Left renal cortex interstitium (tissue), 4 donors: ENCODE measurements around the gene RAD9A. TPM values are rescaled to one million over a fixed set of nuclear protein-coding genes. Genes with fewer than 3 reads are reported as not detected.

Experiments
- DNase-seq, 4 donors: peaks; one replicate each; pipeline ENCODE4 v3.0.0-alpha.2; 2013; ENCODE audit warnings: low read depth in 4 of 4, low spot score in 2 of 4, missing footprints in 1 of 4
- polyA plus RNA-seq, 4 donors: library from polyadenylated mRNA; unstranded; fragments of 120-200 nt; gene quantifications; one replicate each; pipeline ENCODE4 v1.2.1, GENCODE V29; 2013; ENCODE audit not compliant: insufficient read length in 4 of 4

The RAD9A gene
- polyA plus RNA-seq, 4 donors, result 16.7 to 34.8 (median 28.9) TPM

DNA sequence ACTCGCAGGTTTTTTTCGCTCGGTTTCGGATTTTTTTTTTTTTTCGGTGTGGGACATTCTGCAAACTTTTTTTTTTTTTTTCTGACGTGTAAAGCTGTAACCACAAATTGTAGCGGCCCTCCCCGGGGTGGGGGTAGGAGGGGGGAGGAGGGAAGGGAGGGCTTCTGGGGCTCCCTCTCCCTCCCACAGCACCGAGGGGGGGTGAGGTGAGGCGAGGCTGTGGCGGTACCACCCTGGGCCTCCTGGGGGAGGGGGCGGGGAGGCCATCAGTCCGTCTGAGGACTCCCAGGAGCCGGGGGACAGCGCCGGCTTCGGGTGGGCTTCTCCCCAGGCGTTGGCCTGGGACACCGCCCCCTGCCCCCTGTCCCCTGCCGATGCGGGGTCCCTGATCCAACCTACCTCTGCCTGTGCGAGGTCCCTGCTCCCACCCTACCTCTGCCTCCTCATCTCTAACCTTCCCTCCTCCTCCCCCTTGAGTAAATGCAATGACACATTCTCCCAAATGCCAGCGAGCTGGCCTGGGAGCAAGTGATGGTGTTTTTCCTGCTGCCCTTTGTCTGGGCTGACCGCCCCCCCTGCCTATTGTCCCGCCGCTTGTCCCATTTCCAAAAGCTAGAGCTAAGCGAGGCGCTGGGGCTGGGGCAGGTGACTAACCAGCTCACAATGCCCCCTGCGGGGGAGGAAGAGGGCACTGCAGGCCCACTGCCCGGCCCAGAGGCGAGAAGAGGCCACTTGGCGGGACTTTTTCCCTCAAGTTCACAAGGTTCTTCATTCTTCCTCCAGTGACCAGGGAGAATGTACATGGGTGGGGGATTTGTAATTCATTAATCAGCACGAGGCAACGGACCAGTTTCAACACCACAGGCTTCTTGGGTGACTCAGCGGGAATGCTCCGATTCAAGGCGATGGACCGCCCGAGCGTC, 17.9 kb upstream of the RAD9A start:
- DNase-seq, result peak in 2 of 4 donors; percentile 61 to 67

DNA sequence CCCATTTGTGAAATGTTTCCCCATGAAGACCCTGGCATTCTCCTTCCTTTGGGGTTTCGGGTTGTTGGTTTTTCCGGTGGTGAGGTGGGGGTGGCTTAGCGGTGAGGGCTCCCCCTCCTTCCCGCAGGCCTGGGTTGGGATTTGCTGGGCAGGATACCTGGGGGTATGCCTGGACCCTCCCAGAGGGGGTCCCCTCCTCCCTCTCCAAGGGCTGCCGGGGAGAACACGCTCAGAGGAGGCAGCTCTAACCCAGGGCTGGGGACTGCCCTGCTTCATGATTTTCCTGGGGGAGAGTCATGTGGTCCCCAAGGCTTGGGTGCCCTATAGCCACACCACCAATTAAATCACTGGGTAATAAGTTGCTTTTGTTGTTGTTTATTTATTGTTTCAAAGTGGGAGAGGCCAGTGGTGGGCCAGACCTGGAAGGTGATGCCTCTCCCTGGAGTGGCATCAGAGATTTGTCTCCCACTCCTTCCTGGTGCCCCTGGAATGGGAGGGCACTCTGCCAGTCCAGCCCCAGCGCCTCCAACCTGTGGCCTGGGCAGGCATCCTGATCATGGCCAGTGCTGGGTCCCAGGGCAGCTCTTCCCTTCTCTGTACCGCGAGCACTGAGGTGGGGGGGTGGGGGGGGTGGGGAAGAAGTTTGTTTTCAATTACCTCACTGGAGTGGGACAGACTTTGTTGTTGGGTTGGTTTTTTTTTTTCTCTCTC, 17.1 kb upstream of the RAD9A start:
- DNase-seq, result no peak

DNA sequence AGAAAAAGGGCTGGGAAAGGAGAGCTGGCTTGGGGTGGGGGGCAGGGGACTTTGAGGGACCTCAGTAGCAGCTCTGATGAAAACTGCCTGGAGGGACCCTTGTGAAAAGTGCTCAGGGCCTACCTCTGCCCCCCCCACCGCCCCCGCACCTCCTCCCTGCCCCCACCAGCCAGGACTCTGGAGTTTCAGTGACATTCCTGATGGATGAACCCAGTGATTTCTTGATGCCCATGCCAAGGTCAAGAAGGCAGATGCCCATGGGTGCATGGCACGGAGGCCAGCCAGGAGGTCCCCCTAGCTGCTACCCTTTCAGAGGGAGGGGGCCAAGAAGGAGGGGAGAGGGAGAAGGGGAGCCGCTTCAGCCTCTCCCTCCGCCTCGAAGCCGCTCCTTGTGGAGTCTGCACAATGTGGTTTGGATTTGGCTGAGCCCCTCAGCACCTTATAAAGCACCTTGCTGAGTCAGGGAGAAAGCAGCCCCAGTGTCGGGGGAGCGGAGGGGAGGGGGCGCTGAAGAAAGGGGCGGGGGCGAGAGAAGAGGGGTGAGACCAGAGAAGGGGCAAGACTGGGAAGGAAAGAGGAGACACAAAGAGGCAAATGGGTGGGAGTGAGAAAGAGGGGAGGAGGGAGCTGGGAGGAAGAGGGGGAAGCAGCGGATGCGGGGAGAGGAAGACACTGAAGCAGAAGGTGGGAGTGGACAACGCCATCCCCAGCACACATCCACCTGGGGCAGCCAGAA, 16.3 kb upstream of the RAD9A start:
- DNase-seq, result no peak

DNA sequence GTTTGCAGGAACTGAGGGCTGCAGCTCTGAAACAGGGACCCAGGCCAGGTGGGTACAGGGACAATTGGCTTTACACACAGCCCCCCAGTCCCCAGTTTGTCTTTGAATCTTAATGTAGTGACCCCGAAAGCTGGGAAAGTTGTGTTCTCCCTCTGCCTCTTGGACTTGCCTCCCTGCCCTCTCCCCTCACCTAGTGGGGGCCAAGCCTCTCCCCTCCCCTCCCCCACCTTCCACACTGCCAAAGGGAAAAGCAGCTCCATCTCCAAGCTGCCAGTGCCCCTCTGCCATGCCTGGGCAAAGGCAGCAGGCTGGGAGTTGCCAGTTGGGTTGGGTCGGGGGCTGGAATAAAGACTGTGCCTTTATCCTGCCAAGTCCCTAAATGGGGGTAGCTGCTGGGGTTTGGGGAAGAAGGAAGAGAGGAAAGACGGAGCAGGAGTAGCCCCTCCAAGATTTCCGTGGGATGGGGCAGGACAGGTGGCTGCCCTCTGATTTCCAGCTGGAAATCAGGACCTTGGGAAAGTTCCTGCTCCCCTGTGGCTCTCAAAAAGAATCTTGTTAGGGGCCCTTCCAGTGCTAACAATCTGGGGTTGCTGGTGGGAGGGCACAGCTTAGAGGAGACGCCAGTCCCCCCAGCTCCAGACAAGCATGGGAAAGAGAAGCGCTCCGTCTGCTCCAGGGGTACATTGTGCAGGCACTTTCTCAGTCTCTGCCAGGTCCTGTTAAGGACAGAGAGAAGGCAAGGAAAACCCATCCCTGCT, 15.5 kb upstream of the RAD9A start:
- no peak for DNase-seq

DNA sequence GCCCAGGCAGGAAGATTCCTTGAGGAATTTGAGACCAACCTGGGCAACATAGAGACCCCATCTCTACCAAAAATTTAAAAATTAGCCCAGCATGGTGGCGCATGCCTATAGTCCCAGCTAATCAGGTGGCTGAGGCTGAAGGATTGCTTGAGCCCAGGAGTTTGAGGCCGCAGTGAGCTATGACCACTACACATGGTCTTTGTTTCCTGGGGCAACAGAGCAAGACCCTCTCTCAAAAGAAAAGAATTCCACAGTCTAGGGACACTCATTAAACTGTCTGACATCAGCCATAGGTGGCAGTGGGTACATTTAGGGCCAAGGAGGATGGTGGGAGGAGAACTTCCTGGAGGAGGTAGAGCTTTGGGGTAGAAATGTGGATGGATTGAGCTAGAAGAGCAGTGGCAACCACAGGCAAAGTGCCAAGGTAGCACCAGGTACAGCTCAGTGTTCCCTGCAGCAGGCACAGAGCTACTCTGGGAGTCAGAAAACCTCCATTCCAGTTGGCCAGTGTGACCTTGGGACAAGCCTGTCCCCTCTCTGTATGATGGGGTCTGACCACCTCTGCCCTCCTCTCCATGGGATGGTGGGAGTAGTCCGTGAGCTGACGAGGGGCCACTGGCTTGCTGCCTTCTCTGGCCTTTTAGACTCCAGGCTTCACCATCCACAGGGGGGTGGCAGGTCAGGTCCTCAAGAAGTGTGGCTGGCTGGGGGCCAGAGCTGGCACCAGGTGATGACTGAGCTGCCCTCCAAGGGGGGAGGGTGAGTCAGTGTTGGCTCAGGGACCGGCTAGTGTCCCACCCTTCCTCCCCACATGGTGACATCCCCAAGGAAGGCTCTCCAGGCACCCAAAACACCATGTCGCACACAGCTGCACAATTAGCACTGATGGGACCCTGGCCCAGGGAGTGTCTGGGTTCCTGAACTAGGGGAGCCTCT, 14.6 kb upstream of the RAD9A start:
- no peak for DNase-seq

DNA sequence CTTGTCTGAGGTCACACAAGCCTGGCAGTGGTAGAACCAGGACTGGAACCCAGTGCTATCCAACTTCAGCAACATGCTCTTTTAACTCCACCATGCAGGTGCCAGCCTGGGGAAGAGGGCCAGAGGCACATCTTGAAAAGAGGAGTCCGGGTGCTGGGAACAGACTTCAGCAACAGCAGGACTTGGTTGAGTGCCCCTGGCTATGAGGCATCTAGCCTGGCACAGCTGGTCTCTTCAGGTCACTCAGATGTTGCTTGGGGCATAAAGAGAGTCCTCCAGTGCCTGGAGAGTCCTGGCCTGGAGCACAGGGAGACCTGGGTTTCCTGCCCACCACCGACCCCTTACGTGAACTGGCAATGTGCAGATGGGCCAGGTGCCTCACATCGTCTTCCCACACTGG, 13.2 kb upstream of the RAD9A start:
- DNase-seq, result no peak

DNA sequence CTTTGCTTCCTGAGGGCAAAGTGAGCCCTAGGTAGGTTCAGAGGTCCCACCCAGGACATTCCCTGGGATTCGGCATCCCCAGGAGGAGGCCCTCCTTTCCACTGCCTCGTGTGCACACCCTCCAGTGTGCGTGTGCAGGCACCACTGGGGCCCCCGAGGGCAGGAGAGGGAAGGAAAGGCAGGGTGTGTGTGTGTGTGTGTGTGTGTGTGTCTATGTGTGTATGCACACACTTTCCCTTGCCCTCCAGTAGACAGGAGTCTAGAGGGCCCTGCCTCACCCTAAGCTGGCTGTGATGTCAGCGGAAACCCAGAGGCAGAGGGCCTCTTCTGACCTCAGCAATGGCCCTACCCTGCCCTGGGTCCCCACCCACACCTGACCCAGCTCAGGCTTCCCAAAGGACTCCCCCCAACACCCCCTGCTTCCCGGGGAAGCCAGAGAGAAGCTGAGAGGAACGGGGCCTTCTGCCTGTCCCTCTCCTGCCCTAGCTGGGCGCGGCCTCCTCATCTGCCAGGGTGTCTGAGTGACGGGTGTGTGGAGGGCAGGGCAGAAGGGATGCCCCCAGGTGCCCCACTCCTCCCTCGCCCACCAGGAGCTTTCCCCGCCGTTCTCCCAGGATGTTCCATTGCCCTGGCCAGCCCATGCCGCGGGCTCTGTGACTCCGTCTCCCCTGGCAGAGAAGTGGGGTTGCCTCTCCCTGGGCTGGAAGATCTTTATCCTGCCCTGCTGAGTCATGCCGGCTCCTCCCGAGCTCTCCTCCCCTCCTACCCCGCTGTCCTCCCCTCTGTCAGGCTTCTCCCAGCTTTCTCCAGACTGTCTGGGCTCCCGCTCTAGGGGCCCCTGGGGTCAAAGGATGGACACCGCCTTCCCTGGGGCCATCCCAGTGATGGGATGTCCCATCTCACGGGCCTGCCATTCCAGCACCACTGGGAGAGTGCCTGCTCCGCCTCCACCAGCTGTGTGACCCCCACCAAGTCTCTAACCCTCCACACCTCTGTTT, 12.4 kb upstream of the RAD9A start:
- DNase-seq, result no peak

DNA sequence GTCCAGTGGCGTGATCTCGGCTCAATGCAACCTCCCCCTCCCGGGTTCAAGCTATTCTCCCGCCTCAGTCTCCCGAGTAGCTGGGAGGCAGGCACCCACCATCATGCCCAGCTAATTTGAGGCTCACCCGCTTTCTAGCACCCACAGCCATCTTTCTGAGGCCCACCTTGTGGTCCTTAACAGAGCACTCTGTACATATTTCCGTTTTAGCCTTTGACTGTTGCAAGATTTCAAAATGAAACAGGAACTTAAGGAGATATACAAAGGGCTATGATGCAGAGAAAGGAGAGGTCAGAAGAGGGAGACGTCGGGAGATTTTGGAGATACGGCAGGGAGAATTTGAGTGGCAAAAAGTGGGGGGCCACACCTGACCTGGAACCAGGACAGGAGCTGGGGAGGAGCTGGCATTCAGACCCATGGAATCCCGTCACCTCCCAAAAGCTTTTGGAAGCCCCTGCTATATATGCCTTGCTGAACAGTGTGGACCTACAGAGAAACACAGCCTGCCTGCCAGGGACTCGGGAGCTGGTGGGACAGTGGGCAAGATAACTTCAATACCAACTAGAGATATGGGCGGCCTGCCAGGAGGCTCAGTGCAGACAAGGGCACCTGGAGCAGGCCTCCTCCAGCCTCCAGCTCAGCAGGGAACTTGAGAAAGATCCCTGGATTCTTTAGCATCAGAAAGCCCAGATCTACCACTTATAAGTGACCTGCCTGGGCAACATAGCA, 10.4 kb upstream of the RAD9A start:
- DNase-seq, result no peak

DNA sequence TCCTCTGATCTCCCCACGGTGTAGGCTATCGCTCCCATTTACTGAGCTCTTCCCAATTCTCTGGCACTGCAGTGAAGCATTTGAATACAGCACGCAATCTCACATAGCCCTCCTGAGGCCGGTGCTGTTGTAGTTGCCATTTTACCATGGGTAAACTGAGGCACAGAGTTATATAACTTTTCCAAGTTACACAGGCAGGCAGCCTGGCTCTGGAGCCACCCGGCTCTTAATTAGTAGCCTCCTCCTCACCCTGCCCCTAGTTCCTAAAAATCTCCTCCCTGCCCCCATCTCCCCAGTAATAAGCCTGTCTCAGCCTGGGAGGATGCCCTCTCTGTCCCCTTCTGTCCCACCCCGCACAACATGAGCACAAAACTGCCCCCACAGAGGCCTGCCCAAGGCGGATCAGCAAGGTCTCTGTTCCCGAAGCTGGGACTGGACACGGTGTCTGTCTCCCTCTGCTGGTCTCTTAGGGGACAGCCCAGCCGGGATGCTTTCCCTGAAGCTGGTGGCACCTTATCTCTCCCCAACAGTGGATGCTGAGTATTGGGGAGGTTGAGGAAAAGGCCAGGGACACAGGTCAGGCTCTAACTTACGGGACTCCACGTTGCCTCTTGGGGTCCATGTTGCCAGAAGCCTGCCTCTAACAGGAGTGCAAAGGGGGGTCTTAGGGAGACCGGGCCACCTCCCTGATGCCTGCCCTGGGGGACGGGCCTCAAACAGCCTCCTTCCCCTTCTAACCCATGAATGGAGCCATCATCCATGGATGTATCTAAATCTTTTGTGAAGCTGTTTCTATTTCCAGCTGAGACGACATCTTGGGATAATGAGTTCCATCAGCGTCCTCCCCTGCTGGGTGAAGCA, 9.3 kb upstream of the RAD9A start:
- no peak for DNase-seq

DNA sequence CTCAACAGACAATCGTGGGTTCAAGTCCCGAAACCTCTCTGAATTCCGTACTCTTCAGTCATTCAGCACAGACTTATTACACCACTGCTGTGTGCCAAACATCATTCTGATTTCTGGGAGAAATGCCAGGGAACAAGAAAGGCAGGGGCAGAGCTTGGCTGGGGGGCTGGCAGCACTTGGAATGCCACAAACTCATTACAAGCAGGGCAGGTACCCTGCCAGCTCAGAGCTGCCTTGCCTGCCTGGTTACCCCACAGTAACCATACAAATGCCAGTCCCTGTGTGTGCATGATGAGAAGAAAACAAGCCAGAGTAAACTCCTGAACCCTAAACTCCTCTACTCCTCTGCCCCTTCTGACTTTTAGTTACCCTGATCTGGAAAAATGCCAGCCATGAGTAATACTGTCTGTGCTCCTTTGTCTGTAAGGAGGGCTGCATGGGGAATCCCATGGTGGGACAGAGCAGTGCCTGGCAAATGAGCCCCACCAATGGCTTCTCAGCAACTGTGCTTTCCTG, 6.9 kb upstream of the RAD9A start:
- no peak for DNase-seq

DNA sequence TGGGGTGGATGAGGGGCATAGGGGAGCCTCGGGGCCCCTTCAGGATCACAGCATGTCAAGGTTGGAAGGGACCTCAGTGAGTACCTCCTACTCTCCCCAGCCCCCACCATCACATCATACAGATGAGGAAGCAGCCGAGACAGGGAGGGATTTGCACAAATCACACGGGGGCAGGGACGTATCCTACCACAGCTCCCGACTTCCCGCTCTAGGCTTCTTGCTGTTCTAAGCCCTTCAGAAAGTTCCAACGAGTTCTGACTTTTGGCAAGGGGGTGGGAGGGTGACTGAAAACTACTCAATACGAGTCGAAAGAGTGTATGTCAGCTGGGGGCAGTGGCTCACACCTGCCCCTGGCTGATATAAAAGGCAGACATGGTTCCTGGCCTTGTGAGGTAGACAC, 4.7 kb upstream of the RAD9A start:
- no peak for DNase-seq

DNA sequence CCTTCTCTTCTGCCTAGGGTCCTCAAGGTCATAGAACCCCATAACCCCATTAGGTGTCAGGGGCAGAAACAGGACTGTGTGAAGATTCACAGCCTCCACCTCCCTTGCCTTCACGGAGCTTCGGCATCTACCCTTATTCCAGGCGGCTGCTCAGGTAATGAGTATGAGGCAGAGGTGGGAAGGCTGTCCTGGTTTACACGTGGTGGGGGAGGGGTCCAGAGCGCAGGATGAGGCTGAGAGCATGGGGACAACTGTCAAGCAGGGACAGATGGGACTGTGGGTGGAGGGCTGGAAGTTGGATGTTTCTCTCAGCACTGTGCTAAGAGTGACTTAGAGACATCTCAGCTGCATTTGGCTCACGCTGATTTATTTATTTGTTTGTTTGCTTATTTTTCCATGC, 4.3 kb upstream of the RAD9A start:
- DNase-seq, result no peak

DNA sequence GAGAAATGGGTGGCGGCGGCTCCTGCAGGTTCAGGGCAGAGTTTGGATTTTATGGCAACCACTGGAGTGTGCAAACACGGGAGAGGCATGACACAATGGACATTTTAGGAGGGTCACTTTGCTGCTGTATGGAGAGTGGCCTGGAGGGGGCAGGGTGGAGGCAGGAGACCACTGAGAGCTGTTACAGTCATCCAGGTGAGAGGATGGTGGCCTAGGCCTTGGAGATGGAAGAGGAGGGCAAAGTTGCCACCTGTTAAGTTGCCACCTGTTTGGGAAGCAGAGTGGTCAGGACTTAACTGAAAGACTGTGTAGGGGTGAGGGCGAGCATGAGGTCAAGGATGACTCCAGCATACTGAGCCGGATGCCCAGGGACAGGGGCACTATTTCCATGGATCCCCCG, 2.3 kb upstream of the RAD9A start:
- DNase-seq, result no peak

DNA sequence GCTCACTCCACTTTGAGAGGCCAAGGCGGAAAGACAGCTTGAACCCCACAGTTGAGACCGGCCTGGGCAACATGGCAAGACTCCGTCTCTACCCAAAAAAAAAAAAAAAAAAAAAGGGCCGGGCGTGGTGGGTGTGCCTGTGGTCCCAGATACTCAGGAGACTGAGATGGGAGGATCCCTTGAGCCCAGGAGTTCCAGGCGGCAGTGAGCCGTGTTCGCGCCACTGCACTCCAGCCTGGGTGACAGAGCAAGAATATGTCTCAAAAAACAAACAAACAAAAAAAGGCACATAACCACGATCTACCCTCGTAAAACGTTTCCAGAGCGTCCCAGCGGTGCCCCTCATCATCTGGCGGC, 861 bp upstream of the RAD9A start:
- DNase-seq, result no peak

DNA sequence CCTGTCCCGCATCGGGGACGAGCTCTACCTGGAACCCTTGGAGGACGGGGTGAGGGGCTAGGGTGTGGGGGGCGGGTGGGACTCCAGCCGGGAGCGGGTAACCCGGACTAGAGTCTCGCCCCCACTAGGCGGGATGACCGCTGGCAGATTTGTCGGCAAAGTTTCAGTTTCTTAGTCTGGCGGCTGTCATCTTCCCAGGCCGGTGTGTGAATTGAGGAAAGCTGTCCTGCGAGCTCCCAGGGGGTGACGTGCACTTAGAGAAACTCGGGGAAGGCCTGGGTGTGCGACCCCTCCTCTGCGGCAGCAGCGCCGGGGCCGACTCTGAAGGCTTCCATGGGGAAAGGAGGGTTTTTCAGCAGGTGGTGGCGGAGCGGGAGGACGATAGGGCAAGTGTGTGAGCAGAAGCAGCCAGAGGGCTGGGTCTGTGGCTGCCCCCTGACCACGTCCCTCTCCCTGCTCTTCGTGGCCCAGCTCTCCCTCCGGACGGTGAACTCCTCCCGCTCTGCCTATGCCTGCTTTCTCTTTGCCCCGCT, 463 bp downstream of the RAD9A start:
- DNase-seq, result no peak

DNA sequence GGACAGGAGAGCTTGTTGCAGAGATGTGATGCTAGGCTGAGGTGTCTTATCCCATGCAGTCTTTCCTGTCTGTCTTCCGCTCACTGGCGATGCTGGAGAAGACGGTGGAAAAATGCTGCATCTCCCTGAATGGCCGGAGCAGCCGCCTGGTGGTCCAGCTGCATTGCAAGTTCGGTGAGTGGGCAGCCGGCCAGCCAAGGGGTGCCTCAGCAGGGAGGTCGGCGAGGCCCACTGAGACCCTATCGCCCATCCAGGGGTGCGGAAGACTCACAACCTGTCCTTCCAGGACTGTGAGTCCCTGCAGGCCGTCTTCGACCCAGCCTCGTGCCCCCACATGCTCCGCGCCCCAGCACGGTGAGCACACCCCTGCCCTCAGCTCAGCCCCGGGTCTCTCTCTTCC, 1.7 kb downstream of the RAD9A start:
- no peak for DNase-seq
